DND-41 (cell line): ENCODE data around the gene CYP17A1.

Source experiments
- ATAC-seq: fragments of 200-7000 bp; cut with Tn5 transposase; 3 replicates; pipeline ENCODE4 v1.9.1; 2021; ENCODE audit warnings: low read depth; ENCODE audit not compliant: insufficient read depth
- DNase-seq: peaks from one replicate; pipeline ENCODE4 v3.0.0-alpha.2; 2020
- H2AFZ ChIP-seq: 2 replicates; pipeline ENCODE4 v1.6.0; 2012; ENCODE audit warnings: low read depth, low read length
- H3K27ac ChIP-seq: 2 replicates; pipeline ENCODE4 v1.5.1; 2012; ENCODE audit warnings: low read length, inconsistent platforms
- H3K27me3 ChIP-seq: fragments of 200-600 bp; sonication (generic); 2 replicates; pipeline ENCODE4 v1.6.0; 2012; ENCODE audit warnings: low read length, mild to moderate bottlenecking, inconsistent platforms; ENCODE audit not compliant: insufficient read depth, poor library complexity
- H3K36me3 ChIP-seq: 2 replicates; pipeline ENCODE4 v1.5.1; 2012; ENCODE audit warnings: low read length, inconsistent platforms; ENCODE audit not compliant: insufficient read depth
- H3K4me1 ChIP-seq: 2 replicates; pipeline ENCODE4 v1.5.1; 2012; ENCODE audit warnings: mild to moderate bottlenecking, low read length; ENCODE audit not compliant: insufficient read depth
- H3K4me2 ChIP-seq: 2 replicates; pipeline ENCODE4 v1.6.0; 2012; ENCODE audit warnings: mild to moderate bottlenecking, moderate library complexity, low read length, inconsistent platforms; ENCODE audit not compliant: insufficient read depth
- H3K4me3 ChIP-seq, 2 experiments: fragments of 200-600 bp in 1 of 2; shearing (Covaris generic) in 1 of 2; 2 replicates each; pipeline ENCODE4 v1.5.1; 2012 to 2016; ENCODE audit warnings: inconsistent platforms in 2 of 2, low read length in 2 of 2, mild to moderate bottlenecking in 2 of 2, low read depth in 1 of 2, moderate library complexity in 1 of 2
- H3K79me2 ChIP-seq: 2 replicates; pipeline ENCODE4 v1.6.0; 2012; ENCODE audit warnings: low read length, inconsistent platforms; ENCODE audit not compliant: insufficient read depth
- H3K9ac ChIP-seq: 2 replicates; pipeline ENCODE4 v1.6.0; 2012; ENCODE audit warnings: low read depth, mild to moderate bottlenecking, inconsistent platforms, low read length, moderate library complexity
- H3K9me3 ChIP-seq: 2 replicates; pipeline ENCODE4 v1.5.1; 2012; ENCODE audit warnings: low read length, moderate library complexity, mild to moderate bottlenecking, inconsistent platforms; ENCODE audit not compliant: insufficient read depth, severe bottlenecking
- H4K20me1 ChIP-seq: 2 replicates; pipeline ENCODE4 v1.6.0; 2012; ENCODE audit warnings: low read length; ENCODE audit not compliant: insufficient read depth
- CTCF ChIP-seq: IDR thresholded peaks from 2 replicates; pipeline ENCODE4 v1.5.1; 2012; ENCODE audit warnings: borderline replicate concordance, low read length, moderate library complexity, mild to moderate bottlenecking; ENCODE audit not compliant: poor library complexity, severe bottlenecking; ENCODE audit errors: extremely low read depth
- EZH2 ChIP-seq: IDR thresholded peaks from 3 replicates; pipeline ENCODE4 v1.6.1; 2012; ENCODE audit warnings: borderline replicate concordance, low read depth, mild to moderate bottlenecking, moderate library complexity, low read length, inconsistent platforms; ENCODE audit not compliant: severe bottlenecking

CYP17A1 gene

GRCh38 chr10:102781921-102782557 lies 55.2 kb downstream of the CYP17A1 start:
- Histone ChIP-seq H3K9me3 (no peaks in the 10 kb centered on the region), H3K4me3 (no peak overlapping the region), H3K4me1 (peaks cover 14% of the 10 kb centered on the region), H3K9ac (no peak overlapping the region), H3K27me3 (no peaks in the 10 kb centered on the region), H4K20me1 (peaks cover 42% of the 10 kb centered on the region), H2AFZ (no peak overlapping the region), H3K36me3 (peaks cover 4% of the 10 kb centered on the region; the same call in 1 of the 2 replicates), H3K4me2 (no peak overlapping the region), H3K79me2 (peaks cover 73% of the 10 kb centered on the region), H3K27ac (no peak overlapping the region)
- DNase-seq (no peak), ATAC-seq (no peak)
- no peak for TF ChIP-seq CTCF
- TF ChIP-seq EZH2 = no peak

GRCh38 chr10:102781090-102781920 lies 55.9 kb downstream of the CYP17A1 start:
- H3K79me2 ChIP-seq = peaks cover 65% of the 10 kb centered on the region
- no peak overlapping the region for H3K4me3 ChIP-seq
- H3K36me3 ChIP-seq = peaks cover 4% of the 10 kb centered on the region; the same call in 1 of the 2 replicates
- H3K4me1 ChIP-seq = peaks cover 21% of the 10 kb centered on the region
- ATAC-seq = no peak
- no peak overlapping the region; the same call in 1 of the 2 replicates for H3K27ac ChIP-seq
- TF ChIP-seq CTCF (no peak), EZH2 (no peak)
- no peak for DNase-seq
- no peak overlapping the region for H3K4me2 ChIP-seq
- H3K27me3 ChIP-seq = no peaks in the 10 kb centered on the region
- peaks cover 37% of the 10 kb centered on the region for H4K20me1 ChIP-seq
- no peak overlapping the region for H2AFZ ChIP-seq
- H3K9me3 ChIP-seq = no peaks in the 10 kb centered on the region
- H3K9ac ChIP-seq = no peak overlapping the region
